Mesenchymal stem cell (in vitro differentiated cells and primary cell): Measurements from ENCODE around the gene RBBP6.

Experiments
- DNase-seq: peaks from one replicate; pipeline ENCODE4 v3.0.0-alpha.2; 2013
- H2AFZ ChIP-seq: one replicate; pipeline ENCODE4 v1.6.1; 2013; ENCODE audit warnings: low read depth, mild to moderate bottlenecking, control low read depth, inconsistent platforms, low read length, moderate library complexity
- H2AK5ac ChIP-seq: 2 replicates; pipeline ENCODE4 v1.6.1; 2013; ENCODE audit warnings: low read length, moderate library complexity, mild to moderate bottlenecking, inconsistent platforms; ENCODE audit not compliant: severe bottlenecking
- H2BK120ac ChIP-seq: one replicate; pipeline ENCODE4 v1.6.1; 2013; ENCODE audit warnings: low read depth, mild to moderate bottlenecking, inconsistent platforms, low read length, moderate library complexity
- H2BK12ac ChIP-seq, 2 experiments: one replicate each; pipeline ENCODE4 v1.6.1; 2013; ENCODE audit warnings: inconsistent platforms in 2 of 2, low read length in 2 of 2, mild to moderate bottlenecking in 2 of 2, moderate library complexity in 2 of 2, control low read depth in 1 of 2
- H2BK15ac ChIP-seq: one replicate; pipeline ENCODE4 v1.6.1; 2013; ENCODE audit warnings: mild to moderate bottlenecking, low read depth, inconsistent platforms; ENCODE audit not compliant: poor library complexity, severe bottlenecking
- H2BK5ac ChIP-seq: 2 replicates; pipeline ENCODE4 v1.6.1; 2013; ENCODE audit warnings: low read depth, mild to moderate bottlenecking, low read length, control low read depth, inconsistent platforms; ENCODE audit not compliant: poor library complexity, severe bottlenecking
- H3K14ac ChIP-seq, 2 experiments: one replicate each; pipeline ENCODE4 v1.6.1; 2013; ENCODE audit warnings: inconsistent platforms in 2 of 2, low read length in 2 of 2, control low read depth in 1 of 2, mild to moderate bottlenecking in 1 of 2, moderate library complexity in 1 of 2
- H3K18ac ChIP-seq, 2 experiments: one replicate each; pipeline ENCODE4 v1.6.1; 2013; ENCODE audit warnings: inconsistent platforms in 2 of 2, low read length in 2 of 2, control low read depth in 1 of 2, low read depth in 1 of 2, mild to moderate bottlenecking in 1 of 2
- H3K23ac ChIP-seq, 2 experiments: one replicate each; pipeline ENCODE4 v1.6.1; 2013; ENCODE audit warnings: inconsistent platforms in 2 of 2, low read length in 2 of 2, mild to moderate bottlenecking in 2 of 2, moderate library complexity in 2 of 2, control low read depth in 1 of 2
- H3K27ac ChIP-seq: 2 replicates; pipeline ENCODE4 v1.5.1; 2013; ENCODE audit warnings: mild to moderate bottlenecking, moderate library complexity, low read length, control low read depth, inconsistent platforms; ENCODE audit not compliant: poor library complexity, severe bottlenecking
- H3K27me3 ChIP-seq, 2 experiments: 2 replicates each; pipeline versions ENCODE4 v1.6.1 to v1.7.0; 2013; ENCODE audit warnings: low read length in 2 of 2, mild to moderate bottlenecking in 2 of 2, moderate library complexity in 2 of 2, control low read depth in 1 of 2, inconsistent platforms in 1 of 2; ENCODE audit not compliant: control insufficient read depth in 1 of 2, insufficient read depth in 1 of 2
- H3K36me3 ChIP-seq, 2 experiments: 2 replicates each; pipeline versions ENCODE4 v1.6.1 to v1.7.0; 2013; ENCODE audit warnings: low read length in 2 of 2, control low read depth in 1 of 2, inconsistent platforms in 1 of 2, low read depth in 1 of 2, mild to moderate bottlenecking in 1 of 2; ENCODE audit not compliant: insufficient read depth in 2 of 2, control insufficient read depth in 1 of 2
- H3K4ac ChIP-seq, 2 experiments: one replicate each; pipeline ENCODE4 v1.6.1; 2013; ENCODE audit warnings: inconsistent platforms in 2 of 2, low read length in 2 of 2, mild to moderate bottlenecking in 2 of 2, moderate library complexity in 2 of 2, control low read depth in 1 of 2, low read depth in 1 of 2
- H3K4me1 ChIP-seq: 2 replicates; pipeline ENCODE4 v1.6.1; 2013; ENCODE audit warnings: low read depth, low read length, control low read depth; ENCODE audit not compliant: control insufficient read depth, insufficient read depth
- H3K4me2 ChIP-seq: 2 replicates; pipeline ENCODE4 v1.6.1; 2013; ENCODE audit warnings: low read length, mild to moderate bottlenecking, inconsistent platforms; ENCODE audit not compliant: poor library complexity, severe bottlenecking
- H3K4me3 ChIP-seq, 2 experiments: 2 replicates each; pipeline versions ENCODE4 v1.5.1 to v1.7.0; 2013; ENCODE audit warnings: low read length in 2 of 2, mild to moderate bottlenecking in 2 of 2, control low read depth in 1 of 2, low read depth in 1 of 2; ENCODE audit not compliant: insufficient read depth in 1 of 2
- H3K79me1 ChIP-seq: replicated peaks from 2 replicates; pipeline ENCODE4 v1.6.1; 2013; ENCODE audit warnings: mild to moderate bottlenecking, control low read depth, low read length, inconsistent platforms; ENCODE audit not compliant: poor library complexity, severe bottlenecking
- H3K9ac ChIP-seq: 2 replicates; pipeline ENCODE4 v1.7.0; 2013; ENCODE audit warnings: mild to moderate bottlenecking, low read length, moderate library complexity
- H3K9me3 ChIP-seq: 2 replicates; pipeline ENCODE4 v1.7.0; 2013; ENCODE audit warnings: mild to moderate bottlenecking, low read length; ENCODE audit not compliant: control insufficient read depth
- H4K8ac ChIP-seq: one replicate; pipeline ENCODE4 v1.6.1; 2013; ENCODE audit warnings: inconsistent platforms, mild to moderate bottlenecking, low read length, moderate library complexity
- H4K91ac ChIP-seq: one replicate; pipeline ENCODE4 v1.6.1; 2013; ENCODE audit warnings: mild to moderate bottlenecking, low read length, inconsistent platforms
- WGBS: methylation state at CpG from one replicate; pipeline ENCODE4 v1.1.7; 2013; ENCODE audit warnings: mixed read lengths; 5-methylcytosine and 5-hydroxymethylcytosine counted together

RBBP6 gene

GRCh38 chr16:24540602-24541210 is 1.3 kb downstream of the RBBP6 start:
- Histone ChIP-seq H3K36me3 (peaks cover 0 to under 1% of the 10 kb centered on the region in 2 experiments), H3K4me3 (peak overlapping the region; percentile 85 to 99), H3K27ac (peak overlapping the region; percentile 30)

GRCh38 chr16:24541233-24541933 is 2.0 kb downstream of the RBBP6 start:
- DNase-seq = no peak
- Histone ChIP-seq H2BK15ac (no peak overlapping the region), H2AK5ac (no peak overlapping the region), H4K8ac (no peak overlapping the region), H2BK5ac (no peak overlapping the region), H3K9me3 (no peaks in the 10 kb centered on the region), H2BK120ac (no peak overlapping the region), H3K18ac (no peak overlapping the region), H4K91ac (no peak overlapping the region), H3K23ac (no peak overlapping the region), H3K4me3 (peak overlapping the region; percentile 11 to 85), H3K4me1 (peaks cover 10% of the 10 kb centered on the region), H2AFZ (no peak overlapping the region), H2BK12ac (no peak overlapping the region), H3K27me3 (no peaks in the 10 kb centered on the region), H3K36me3 (peaks cover 0 to 8% of the 10 kb centered on the region in 2 experiments), H3K9ac (peak overlapping the region; percentile 100), H3K4me2 (peak overlapping the region; percentile 64), H3K4ac (no peak overlapping the region), H3K27ac (no peak overlapping the region), H3K14ac (no peak overlapping the region), H3K79me1 (no peaks in the 10 kb centered on the region)
- 50% methylated on average over 1 of the region's 7 CpGs for WGBS

More at GRCh38 chr16:24540602-24541210, 1.3 kb downstream of the RBBP6 start:
- Histone ChIP-seq H3K9ac (peak overlapping the region; percentile 100), H2BK120ac (no peak overlapping the region), H4K91ac (no peak overlapping the region), H3K9me3 (no peaks in the 10 kb centered on the region), H4K8ac (no peak overlapping the region), H3K79me1 (no peaks in the 10 kb centered on the region), H2BK15ac (no peak overlapping the region), H2BK5ac (no peak overlapping the region), H2AK5ac (no peak overlapping the region), H2AFZ (no peak overlapping the region), H3K14ac (no peak overlapping the region), H2BK12ac (no peak overlapping the region), H3K4me2 (peak overlapping the region; percentile 64), H3K18ac (peak overlapping the region in 1 of 2 experiments; percentile 40), H3K23ac (peak overlapping the region in 1 of 2 experiments; percentile 24), H3K4ac (peak overlapping the region in 1 of 2 experiments; percentile 73), H3K4me1 (peaks cover 10% of the 10 kb centered on the region), H3K27me3 (no peaks in the 10 kb centered on the region)
- peak; percentile 48 for DNase-seq
- under 1% methylated on average over 11 of the region's 12 CpGs for WGBS

- H3K36me3 ChIP-seq = peaks cover 0 to 33% of the 10 kb centered on the region in 2 experiments
- no peak overlapping the region for H2BK5ac ChIP-seq
- H4K8ac ChIP-seq = no peak overlapping the region
- no peak overlapping the region for H2AFZ ChIP-seq
- peak overlapping the region; percentile 100 for H3K9ac ChIP-seq
- H2BK12ac ChIP-seq = no peak overlapping the region
- H3K79me1 ChIP-seq = peaks cover 2% of the 10 kb centered on the region
- no peak overlapping the region for H2BK15ac ChIP-seq
- no peaks in the 10 kb centered on the region for H3K9me3 ChIP-seq
- no peak overlapping the region for H3K27ac ChIP-seq
- H4K91ac ChIP-seq = no peak overlapping the region
- no peaks in the 10 kb centered on the region for H3K27me3 ChIP-seq
- WGBS = 100% methylated on average over 2 of the region's 2 CpGs
- DNase-seq = no peak
- peaks cover 7% of the 10 kb centered on the region for H3K4me1 ChIP-seq
- peak overlapping the region in 1 of 2 experiments; percentile 85 for H3K4me3 ChIP-seq
- no peak overlapping the region for H3K4me2 ChIP-seq
- no peak overlapping the region for H3K14ac ChIP-seq
- H3K18ac ChIP-seq = no peak overlapping the region
- no peak overlapping the region for H3K23ac ChIP-seq
- H2AK5ac ChIP-seq = no peak overlapping the region
- no peak overlapping the region for H2BK120ac ChIP-seq
- no peak overlapping the region for H3K4ac ChIP-seq
Measured at GRCh38 chr16:24543949-24544348, 4.6 kb downstream of the RBBP6 start.

GRCh38 chr16:24544640-24545039 is 5.3 kb downstream of the RBBP6 start:
- Histone ChIP-seq H3K9ac (peak overlapping the region; percentile 100), H3K14ac (no peak overlapping the region), H2BK15ac (no peak overlapping the region), H2BK12ac (no peak overlapping the region), H3K4ac (no peak overlapping the region), H3K4me1 (peaks cover 7% of the 10 kb centered on the region), H3K18ac (no peak overlapping the region), H2AK5ac (no peak overlapping the region), H4K91ac (no peak overlapping the region), H3K27me3 (no peaks in the 10 kb centered on the region), H4K8ac (no peak overlapping the region), H3K36me3 (peaks cover 0 to 40% of the 10 kb centered on the region in 2 experiments), H3K79me1 (peaks cover 2% of the 10 kb centered on the region), H2AFZ (no peak overlapping the region), H3K9me3 (no peaks in the 10 kb centered on the region), H2BK5ac (no peak overlapping the region), H3K4me3 (peak overlapping the region in 1 of 2 experiments; percentile 85), H3K4me2 (no peak overlapping the region), H2BK120ac (no peak overlapping the region), H3K23ac (no peak overlapping the region), H3K27ac (no peak overlapping the region)
- 65% methylated on average over 3 of the region's 3 CpGs for WGBS
- peak; percentile 74 for DNase-seq
